Measurements from ENCODE around the gene CAMKMT.

GRCh38 chr2:44752761-44753160 is 391.0 kb downstream of the CAMKMT start:
- TF ChIP-seq EP300 (IDR thresholded peaks at IDR 0.05; ENCODE audit: borderline replicate concordance) = no peak
- TF ChIP-seq, protein P1, sequence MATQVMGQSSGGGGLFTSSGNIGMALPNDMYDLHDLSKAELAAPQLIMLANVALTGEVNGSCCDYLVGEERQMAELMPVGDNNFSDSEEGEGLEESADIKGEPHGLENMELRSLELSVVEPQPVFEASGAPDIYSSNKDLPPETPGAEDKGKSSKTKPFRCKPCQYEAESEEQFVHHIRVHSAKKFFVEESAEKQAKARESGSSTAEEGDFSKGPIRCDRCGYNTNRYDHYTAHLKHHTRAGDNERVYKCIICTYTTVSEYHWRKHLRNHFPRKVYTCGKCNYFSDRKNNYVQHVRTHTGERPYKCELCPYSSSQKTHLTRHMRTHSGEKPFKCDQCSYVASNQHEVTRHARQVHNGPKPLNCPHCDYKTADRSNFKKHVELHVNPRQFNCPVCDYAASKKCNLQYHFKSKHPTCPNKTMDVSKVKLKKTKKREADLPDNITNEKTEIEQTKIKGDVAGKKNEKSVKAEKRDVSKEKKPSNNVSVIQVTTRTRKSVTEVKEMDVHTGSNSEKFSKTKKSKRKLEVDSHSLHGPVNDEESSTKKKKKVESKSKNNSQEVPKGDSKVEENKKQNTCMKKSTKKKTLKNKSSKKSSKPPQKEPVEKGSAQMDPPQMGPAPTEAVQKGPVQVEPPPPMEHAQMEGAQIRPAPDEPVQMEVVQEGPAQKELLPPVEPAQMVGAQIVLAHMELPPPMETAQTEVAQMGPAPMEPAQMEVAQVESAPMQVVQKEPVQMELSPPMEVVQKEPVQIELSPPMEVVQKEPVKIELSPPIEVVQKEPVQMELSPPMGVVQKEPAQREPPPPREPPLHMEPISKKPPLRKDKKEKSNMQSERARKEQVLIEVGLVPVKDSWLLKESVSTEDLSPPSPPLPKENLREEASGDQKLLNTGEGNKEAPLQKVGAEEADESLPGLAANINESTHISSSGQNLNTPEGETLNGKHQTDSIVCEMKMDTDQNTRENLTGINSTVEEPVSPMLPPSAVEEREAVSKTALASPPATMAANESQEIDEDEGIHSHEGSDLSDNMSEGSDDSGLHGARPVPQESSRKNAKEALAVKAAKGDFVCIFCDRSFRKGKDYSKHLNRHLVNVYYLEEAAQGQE (IDR thresholded peaks at IDR 0.05; ENCODE audit: low read depth) = no peak
- TF ChIP-seq, protein P2, sequence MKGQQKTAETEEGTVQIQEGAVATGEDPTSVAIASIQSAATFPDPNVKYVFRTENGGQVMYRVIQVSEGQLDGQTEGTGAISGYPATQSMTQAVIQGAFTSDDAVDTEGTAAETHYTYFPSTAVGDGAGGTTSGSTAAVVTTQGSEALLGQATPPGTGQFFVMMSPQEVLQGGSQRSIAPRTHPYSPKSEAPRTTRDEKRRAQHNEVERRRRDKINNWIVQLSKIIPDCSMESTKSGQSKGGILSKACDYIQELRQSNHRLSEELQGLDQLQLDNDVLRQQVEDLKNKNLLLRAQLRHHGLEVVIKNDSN (IDR thresholded peaks at IDR 0.05) = no peak
- TF ChIP-seq CREB1 (IDR thresholded peaks at IDR 0.05; ENCODE audit: low read depth) = no peak
- TF ChIP-seq, protein P3, sequence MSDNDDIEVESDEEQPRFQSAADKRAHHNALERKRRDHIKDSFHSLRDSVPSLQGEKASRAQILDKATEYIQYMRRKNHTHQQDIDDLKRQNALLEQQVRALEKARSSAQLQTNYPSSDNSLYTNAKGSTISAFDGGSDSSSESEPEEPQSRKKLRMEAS (IDR thresholded peaks at IDR 0.05) = no peak
- TF ChIP-seq TAF1 (IDR thresholded peaks at IDR 0.05; ENCODE audit: low read depth) = no peak
- no peak for TF ChIP-seq EGR1 (IDR thresholded peaks at IDR 0.05)
- TF ChIP-seq NFIC (IDR thresholded peaks at IDR 0.05) = no peak
- no peak for TF ChIP-seq CEBPB (IDR thresholded peaks at IDR 0.05)
- no peak for TF ChIP-seq YY1 (IDR thresholded peaks at IDR 0.05; ENCODE audit: low read depth)
